GM10266 (cell line): Measurements from ENCODE around the gene ZC3H15.
"Not testable (repeated sequence)": the region's sequence is repeated elsewhere in the genome, so short reads cannot be mapped to it uniquely, and the experiment has no call there.

Source experiments
- DNase-seq: peaks from one replicate; pipeline ENCODE4 v3.0.0; 2012; ENCODE audit errors: extremely low spot score
- TF ChIP-seq, protein P1 (sequence below): IDR thresholded peaks from 2 replicates; pipeline ENCODE4 v1.5.1; 2012; ENCODE audit warnings: mild to moderate bottlenecking, low read depth; ENCODE audit not compliant: control insufficient read depth, insufficient read depth; ENCODE audit errors: missing control alignments

Gene ZC3H15

DNA sequence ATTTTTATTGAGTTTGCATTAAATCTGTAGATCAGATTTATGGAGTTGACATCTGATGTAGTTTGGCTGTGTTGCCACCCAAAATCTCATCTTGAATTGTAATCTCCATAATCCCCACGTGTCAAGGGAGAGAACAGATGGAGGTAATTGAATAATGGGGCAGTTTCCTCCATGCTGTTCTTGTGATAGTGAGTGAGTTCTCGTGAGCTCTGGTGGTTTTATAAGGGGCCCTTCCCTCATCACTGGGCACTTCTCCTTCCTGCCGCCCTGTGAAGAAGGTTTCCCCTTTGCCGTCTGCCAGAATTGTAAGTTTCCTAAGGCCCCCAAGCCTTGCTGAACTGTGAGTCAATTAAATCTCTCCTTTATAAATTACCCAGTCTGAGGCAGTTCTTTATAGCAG, 32.2 kb downstream of the ZC3H15 start:
- no peak for DNase-seq
- TF ChIP-seq, protein P1, sequence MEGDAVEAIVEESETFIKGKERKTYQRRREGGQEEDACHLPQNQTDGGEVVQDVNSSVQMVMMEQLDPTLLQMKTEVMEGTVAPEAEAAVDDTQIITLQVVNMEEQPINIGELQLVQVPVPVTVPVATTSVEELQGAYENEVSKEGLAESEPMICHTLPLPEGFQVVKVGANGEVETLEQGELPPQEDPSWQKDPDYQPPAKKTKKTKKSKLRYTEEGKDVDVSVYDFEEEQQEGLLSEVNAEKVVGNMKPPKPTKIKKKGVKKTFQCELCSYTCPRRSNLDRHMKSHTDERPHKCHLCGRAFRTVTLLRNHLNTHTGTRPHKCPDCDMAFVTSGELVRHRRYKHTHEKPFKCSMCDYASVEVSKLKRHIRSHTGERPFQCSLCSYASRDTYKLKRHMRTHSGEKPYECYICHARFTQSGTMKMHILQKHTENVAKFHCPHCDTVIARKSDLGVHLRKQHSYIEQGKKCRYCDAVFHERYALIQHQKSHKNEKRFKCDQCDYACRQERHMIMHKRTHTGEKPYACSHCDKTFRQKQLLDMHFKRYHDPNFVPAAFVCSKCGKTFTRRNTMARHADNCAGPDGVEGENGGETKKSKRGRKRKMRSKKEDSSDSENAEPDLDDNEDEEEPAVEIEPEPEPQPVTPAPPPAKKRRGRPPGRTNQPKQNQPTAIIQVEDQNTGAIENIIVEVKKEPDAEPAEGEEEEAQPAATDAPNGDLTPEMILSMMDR, result no peak

DNA sequence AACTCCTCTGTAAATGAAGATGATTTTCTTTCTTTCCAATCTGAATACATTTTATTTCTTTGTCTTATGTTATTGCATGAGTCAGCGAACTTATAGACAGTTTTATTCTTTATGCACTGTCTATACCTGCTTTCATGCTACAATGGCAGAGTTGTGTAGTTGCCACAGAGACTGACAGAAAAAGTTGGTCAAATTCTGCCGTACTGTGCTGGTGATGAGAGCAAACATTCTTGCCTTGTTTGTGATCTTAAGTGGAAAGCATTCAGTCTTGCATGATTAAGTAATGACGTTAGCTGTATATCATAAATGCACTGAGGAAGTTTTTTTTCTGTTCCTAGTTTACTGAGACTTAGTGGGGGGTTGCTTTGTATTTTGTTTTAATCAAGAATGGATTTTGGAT, 32.9 kb downstream of the ZC3H15 start:
- DNase-seq, result no peak
- TF ChIP-seq, protein P1, result no peak

DNA sequence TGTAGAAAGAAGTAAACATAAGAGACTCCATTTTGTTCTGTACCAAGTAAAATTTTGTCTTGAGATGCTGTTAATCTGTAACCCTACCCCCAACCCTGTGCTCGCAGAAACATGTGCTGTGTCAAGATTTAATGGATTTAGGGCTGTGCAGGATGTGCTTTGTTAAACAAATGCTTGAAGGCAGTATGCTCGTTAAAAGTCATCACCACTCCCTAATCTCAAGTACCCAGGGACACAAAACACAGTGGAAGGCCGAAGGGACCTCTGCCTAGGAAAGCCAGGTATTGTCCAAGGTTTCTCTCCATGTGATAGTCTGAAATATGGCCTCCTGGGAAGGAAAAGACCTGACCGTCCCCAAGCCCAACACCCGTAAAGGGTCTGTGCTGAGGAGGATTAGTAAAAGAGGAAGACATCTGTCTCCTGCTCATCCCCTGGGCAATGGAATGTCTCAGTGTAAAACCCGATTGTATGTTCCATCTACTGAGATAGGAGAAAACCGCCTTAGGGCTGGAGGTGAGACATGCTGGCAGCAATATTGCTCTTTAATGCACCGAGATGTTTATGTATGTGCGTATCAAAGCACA, 35.6 kb downstream of the ZC3H15 start:
- DNase-seq, result not testable (repeated sequence)

- no peak for DNase-seq
- TF ChIP-seq, protein P1, result no peak
These were observed 36.4 kb downstream of the ZC3H15 start for GRCh38 chr2:186522450-186522849.

GRCh38 chr2:186523791-186524190, 37.7 kb downstream of the ZC3H15 start:
- DNase-seq, result no peak
- TF ChIP-seq, protein P1, result no peak

- TF ChIP-seq, protein P1, result no peak
These were observed 40.2 kb downstream of the ZC3H15 start for GRCh38 chr2:186526281-186526680.

DNA sequence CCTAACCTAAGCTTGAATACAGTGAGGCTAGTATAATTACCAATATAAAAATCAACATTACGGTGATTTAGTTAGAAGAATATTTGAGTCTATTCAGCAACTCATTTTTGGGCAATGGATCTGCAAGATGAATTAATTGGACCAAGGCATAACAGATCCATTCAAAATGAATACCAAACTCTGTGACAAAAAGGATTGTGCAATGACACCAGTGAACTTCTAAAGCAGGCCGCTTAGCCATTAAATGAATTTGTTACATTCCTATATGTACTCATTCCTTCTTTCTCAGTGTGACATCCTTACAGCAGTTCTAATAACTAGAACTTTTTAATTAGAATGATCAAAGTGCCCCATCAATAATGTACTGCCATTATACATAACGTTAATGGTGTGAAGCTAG, 44.3 kb downstream of the ZC3H15 start:
- TF ChIP-seq, protein P1, result no peak
- DNase-seq, result no peak

More at GRCh38 chr2:186526281-186526680, 40.2 kb downstream of the ZC3H15 start:
- no peak for DNase-seq

DNA sequence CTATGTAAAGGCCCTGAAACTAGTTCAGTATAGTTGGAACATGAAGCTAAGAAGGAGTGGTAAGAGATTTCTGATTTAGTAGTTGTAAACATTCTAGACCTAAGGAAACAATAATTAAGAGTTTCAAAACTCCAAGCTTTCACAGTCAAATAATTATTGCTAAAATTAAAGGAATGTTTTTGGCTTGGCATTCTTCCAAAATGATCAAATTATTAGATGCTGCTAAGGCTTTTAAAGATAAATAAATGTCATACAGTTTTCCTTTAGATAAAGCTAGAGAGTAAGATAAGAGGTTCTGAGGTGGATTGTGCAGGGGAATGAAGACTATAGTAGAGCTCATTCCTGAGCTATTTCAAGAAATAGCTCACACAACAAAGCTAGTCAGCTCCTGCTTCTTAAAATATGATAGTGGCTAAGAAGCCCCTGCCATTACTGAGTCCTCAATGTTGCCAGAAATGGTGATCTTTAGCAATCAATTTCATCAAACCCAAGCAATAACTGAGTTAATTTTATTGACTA, 45.3 kb downstream of the ZC3H15 start:
- TF ChIP-seq, protein P1, result no peak
- no peak for DNase-seq
